ENCODE data around the gene LIMS2.

DNA sequence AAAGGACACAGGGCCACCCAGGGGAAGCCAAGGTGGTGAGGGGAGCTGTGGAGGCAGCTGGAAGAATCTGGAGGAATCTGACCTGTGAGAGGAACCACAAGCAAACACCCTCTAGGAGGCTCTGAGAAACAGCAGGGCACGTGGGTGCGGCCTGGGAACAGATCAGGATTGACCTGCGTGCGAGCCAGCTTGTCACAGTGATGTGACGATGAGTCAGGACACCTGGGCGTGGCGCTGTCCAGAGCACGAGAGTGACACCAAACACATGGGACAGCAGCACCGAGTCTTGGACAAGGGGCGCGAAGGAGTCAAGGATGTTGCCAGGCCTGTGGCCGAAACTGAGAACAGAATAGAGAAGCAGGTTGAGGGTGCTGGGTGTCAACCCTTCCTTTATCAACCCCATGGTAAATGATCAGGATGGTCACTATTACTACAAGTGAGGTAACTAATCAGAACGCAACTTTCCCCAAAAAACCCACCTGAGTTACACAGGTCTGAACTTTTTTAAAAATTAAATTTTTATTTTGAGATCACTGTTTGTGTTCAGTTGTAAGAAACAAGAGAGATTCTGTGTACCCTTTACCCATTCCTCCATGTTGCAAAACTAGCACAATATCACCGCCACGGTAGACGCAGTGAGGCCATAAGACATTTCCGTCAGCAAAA, 25.3 kb upstream of the LIMS2 start:
- TF ChIP-seq CTCF (IDR thresholded peaks at IDR 0.05 in 4 of 5, conservative IDR thresholded peaks at IDR 0.05 in 1 of 5) (no peak), POLR2A (IDR thresholded peaks at IDR 0.05) (peak in 1 of 2 donors; percentile 10)

Measured in gastrocnemius medialis (tissue), 4 donors.